GM10847 (cell line): ENCODE data around the gene AIF1.

Source experiments
- POLR2A ChIP-seq: IDR thresholded peaks from 2 replicates; pipeline ENCODE4 v1.6.1; 2011; ENCODE audit not compliant: insufficient read length; ENCODE audit errors: extremely low read depth

AIF1 gene

GRCh38 chr6:31614684-31615578 lies at the start of gene AIF1:
AIF1 (plus strand) TSS chr6:31615234; CDS start chr6:31615330, 96 bp downstream.
- TF ChIP-seq POLR2A: no peak

GRCh38 chr6:31567531-31568370 lies 47.3 kb upstream of the AIF1 start:
- TF ChIP-seq POLR2A: no peak

DNA sequence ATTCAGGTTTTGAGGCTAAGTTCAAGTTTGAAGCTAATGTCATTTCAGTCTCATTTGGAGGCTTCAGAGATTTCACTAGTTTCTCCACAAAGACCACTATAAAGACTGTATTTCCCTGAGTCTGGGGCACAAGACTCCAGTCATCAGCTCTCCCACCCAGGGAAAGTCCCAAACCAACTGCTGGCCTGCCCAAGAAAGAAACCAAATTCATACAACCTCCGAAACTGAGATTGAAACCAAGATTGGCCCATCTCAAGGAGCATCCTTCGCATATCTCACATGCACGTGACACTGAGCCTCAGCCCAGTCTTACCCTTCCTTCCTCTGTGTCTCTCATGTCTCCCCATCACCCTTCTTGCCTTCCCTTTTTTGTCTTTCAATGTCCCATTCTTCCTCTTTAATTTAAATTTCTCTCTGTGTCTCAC lies 46.5 kb upstream of the AIF1 start:
- no peak for TF ChIP-seq POLR2A

DNA sequence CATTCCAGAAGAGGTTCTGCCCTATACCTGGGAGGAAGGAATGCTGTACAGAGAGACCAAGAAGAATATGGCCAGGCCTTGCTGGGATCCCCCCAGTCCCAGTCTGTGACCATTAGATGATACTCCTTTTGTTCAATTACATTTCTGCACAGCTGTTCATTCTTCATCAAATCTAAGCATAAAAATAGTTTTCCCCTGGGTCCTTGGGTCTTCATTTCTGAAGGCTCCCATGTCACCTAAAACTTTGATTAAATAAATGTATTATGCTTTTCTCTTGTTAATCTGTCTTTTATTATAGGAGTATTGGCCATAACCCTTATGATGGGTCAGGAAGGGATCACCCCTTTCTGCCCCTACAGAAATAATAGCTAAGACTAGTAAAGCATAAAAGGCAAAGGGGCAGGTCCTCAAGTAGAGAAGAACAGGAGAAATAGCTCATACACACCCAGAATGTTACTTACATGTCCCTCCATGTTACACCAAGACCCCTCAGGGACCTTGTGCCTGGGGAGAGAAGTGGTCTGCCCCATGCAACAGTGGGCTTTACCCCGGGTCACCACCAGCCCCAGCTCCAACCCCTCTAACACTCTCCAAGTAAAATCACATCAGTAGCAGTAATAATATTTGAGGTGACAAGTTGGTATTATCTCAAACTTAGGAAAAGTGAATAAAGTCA lies 45.0 kb upstream of the AIF1 start:
- TF ChIP-seq POLR2A: no peak

DNA sequence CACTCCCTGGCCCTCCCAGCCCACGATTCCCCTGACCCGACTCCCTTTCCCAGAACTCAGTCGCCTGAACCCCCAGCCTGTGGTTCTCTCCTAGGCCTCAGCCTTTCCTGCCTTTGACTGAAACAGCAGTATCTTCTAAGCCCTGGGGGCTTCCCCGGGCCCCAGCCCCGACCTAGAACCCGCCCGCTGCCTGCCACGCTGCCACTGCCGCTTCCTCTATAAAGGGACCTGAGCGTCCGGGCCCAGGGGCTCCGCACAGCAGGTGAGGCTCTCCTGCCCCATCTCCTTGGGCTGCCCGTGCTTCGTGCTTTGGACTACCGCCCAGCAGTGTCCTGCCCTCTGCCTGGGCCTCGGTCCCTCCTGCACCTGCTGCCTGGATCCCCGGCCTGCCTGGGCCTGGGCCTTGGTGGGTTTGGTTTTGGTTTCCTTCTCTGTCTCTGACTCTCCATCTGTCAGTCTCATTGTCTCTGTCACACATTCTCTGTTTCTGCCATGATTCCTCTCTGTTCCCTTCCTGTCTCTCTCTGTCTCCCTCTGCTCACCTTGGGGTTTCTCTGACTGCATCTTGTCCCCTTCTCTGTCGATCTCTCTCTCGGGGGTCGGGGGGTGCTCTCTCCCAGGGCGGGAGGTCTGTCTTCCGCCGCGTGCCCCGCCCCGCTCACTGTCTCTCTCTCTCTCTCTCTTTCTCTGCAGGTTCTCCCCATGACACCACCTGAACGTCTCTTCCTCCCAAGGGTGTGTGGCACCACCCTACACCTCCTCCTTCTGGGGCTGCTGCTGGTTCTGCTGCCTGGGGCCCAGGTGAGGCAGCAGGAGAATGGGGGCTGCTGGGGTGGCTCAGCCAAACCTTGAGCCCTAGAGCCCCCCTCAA lies 42.8 kb upstream of the AIF1 start, which contains the start of gene LTA:
TSS of gene LTA (plus strand) at position 249 of the 871 bp plus-strand sequence. CDS start at position 703, 454 bp downstream.
- TF ChIP-seq POLR2A: peak; percentile 69

- no peak for TF ChIP-seq POLR2A
Observed at GRCh38 chr6:31573239-31574105, 41.6 kb upstream of the AIF1 start.

DNA sequence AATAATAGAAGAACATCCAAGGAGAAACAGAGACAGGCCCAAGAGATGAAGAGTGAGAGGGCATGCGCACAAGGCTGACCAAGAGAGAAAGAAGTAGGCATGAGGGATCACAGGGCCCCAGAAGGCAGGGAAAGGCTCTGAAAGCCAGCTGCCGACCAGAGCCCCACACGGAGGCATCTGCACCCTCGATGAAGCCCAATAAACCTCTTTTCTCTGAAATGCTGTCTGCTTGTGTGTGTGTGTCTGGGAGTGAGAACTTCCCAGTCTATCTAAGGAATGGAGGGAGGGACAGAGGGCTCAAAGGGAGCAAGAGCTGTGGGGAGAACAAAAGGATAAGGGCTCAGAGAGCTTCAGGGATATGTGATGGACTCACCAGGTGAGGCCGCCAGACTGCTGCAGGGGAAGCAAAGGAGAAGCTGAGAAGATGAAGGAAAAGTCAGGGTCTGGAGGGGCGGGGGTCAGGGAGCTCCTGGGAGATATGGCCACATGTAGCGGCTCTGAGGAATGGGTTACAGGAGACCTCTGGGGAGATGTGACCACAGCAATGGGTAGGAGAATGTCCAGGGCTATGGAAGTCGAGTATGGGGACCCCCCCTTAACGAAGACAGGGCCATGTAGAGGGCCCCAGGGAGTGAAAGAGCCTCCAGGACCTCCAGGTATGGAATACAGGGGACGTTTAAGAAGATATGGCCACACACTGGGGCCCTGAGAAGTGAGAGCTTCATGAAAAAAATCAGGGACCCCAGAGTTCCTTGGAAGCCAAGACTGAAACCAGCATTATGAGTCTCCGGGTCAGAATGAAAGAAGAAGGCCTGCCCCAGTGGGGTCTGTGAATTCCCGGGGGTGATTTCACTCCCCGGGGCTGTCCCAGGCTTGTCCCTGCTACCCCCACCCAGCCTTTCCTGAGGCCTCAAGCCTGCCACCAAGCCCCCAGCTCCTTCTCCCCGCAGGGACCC lies 40.6 kb upstream of the AIF1 start:
- no peak for TF ChIP-seq POLR2A

DNA sequence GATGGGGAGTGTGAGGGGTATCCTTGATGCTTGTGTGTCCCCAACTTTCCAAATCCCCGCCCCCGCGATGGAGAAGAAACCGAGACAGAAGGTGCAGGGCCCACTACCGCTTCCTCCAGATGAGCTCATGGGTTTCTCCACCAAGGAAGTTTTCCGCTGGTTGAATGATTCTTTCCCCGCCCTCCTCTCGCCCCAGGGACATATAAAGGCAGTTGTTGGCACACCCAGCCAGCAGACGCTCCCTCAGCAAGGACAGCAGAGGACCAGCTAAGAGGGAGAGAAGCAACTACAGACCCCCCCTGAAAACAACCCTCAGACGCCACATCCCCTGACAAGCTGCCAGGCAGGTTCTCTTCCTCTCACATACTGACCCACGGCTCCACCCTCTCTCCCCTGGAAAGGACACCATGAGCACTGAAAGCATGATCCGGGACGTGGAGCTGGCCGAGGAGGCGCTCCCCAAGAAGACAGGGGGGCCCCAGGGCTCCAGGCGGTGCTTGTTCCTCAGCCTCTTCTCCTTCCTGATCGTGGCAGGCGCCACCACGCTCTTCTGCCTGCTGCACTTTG lies 39.6 kb upstream of the AIF1 start, which contains the start of gene TNF:
TSS of gene TNF (plus strand) at position 231 of the 567 bp plus-strand sequence. CDS start at position 408, 177 bp downstream.
- peak; percentile 99 for TF ChIP-seq POLR2A

GRCh38 chr6:31575952-31576685 lies 38.9 kb upstream of the AIF1 start:
- no peak for TF ChIP-seq POLR2A

DNA sequence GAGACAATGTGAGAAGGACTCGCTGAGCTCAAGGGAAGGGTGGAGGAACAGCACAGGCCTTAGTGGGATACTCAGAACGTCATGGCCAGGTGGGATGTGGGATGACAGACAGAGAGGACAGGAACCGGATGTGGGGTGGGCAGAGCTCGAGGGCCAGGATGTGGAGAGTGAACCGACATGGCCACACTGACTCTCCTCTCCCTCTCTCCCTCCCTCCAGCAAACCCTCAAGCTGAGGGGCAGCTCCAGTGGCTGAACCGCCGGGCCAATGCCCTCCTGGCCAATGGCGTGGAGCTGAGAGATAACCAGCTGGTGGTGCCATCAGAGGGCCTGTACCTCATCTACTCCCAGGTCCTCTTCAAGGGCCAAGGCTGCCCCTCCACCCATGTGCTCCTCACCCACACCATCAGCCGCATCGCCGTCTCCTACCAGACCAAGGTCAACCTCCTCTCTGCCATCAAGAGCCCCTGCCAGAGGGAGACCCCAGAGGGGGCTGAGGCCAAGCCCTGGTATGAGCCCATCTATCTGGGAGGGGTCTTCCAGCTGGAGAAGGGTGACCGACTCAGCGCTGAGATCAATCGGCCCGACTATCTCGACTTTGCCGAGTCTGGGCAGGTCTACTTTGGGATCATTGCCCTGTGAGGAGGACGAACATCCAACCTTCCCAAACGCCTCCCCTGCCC lies 38.0 kb upstream of the AIF1 start:
- TF ChIP-seq POLR2A: peak; percentile 12

DNA sequence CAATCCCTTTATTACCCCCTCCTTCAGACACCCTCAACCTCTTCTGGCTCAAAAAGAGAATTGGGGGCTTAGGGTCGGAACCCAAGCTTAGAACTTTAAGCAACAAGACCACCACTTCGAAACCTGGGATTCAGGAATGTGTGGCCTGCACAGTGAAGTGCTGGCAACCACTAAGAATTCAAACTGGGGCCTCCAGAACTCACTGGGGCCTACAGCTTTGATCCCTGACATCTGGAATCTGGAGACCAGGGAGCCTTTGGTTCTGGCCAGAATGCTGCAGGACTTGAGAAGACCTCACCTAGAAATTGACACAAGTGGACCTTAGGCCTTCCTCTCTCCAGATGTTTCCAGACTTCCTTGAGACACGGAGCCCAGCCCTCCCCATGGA lies 37.5 kb upstream of the AIF1 start:
- TF ChIP-seq POLR2A: no peak
